CD4-positive, CD25-positive, alpha-beta regulatory T cell (primary cell): ENCODE results near the gene ZNF691. TPM values are rescaled to one million over a fixed set of nuclear protein-coding genes. Genes with fewer than 3 reads are reported as not detected.
"Not testable (repeated sequence)": the region's sequence is repeated elsewhere in the genome, so short reads cannot be mapped to it uniquely, and the experiment has no call there.

Experiments
- ATAC-seq, 2 donors: fragments of 150-1000 bp; cut with Tn5 transposase; one replicate each; pipeline ENCODE4 v1.10.0; 2021; ENCODE audit warnings: low read depth in 2 of 2, moderate number of reproducible peaks in 2 of 2, moderate library complexity in 1 of 2
- DNase-seq, 3 donors: peaks; one replicate each; pipeline versions ENCODE4 v3.0.0 to v3.0.0-alpha.2; 2012 to 2022; ENCODE audit warnings: mixed read lengths in 1 of 3
- H3K27ac ChIP-seq: one replicate; pipeline ENCODE4 v1.7.0; 2013; ENCODE audit warnings: mild to moderate bottlenecking, low read length; ENCODE audit not compliant: insufficient read depth, poor library complexity, severe bottlenecking
- H3K27me3 ChIP-seq: one replicate; pipeline ENCODE4 v1.7.0; 2013; ENCODE audit warnings: low read length; ENCODE audit not compliant: control insufficient read depth, insufficient read depth
- H3K36me3 ChIP-seq: one replicate; pipeline ENCODE4 v1.7.0; 2013; ENCODE audit warnings: mild to moderate bottlenecking, low read length, moderate library complexity; ENCODE audit not compliant: control insufficient read depth, insufficient read depth
- H3K4me1 ChIP-seq: 2 replicates; pipeline ENCODE4 v1.7.0; 2013; ENCODE audit warnings: mild to moderate bottlenecking, low read length; ENCODE audit not compliant: insufficient read depth, control insufficient read depth, poor library complexity, severe bottlenecking
- H3K4me3 ChIP-seq: one replicate; pipeline ENCODE4 v1.7.0; 2013; ENCODE audit warnings: low read depth, mild to moderate bottlenecking, low read length, moderate library complexity
- H3K9me3 ChIP-seq, 2 experiments: 1 replicate in 1 of 2; 2 replicates in 1 of 2; pipeline ENCODE4 v1.7.0; 2013; ENCODE audit warnings: low read length in 2 of 2, mild to moderate bottlenecking in 1 of 2, moderate library complexity in 1 of 2; ENCODE audit not compliant: control insufficient read depth in 2 of 2
- H3K27ac Mint-ChIP-seq, 3 donors: one replicate each; pipeline ENCODE4 v1.8.0; 2020 to 2022; ENCODE audit warnings: mild to moderate bottlenecking in 3 of 3, mixed read lengths in 3 of 3, moderate library complexity in 2 of 3
- H3K27me3 Mint-ChIP-seq: one replicate; pipeline ENCODE4 v1.8.0; 2022; ENCODE audit warnings: mild to moderate bottlenecking, mixed read lengths
- H3K36me3 Mint-ChIP-seq: one replicate; pipeline ENCODE4 v1.8.0; 2020; ENCODE audit warnings: mixed read lengths
- H3K4me1 Mint-ChIP-seq, 4 donors: one replicate each; pipeline ENCODE4 v1.8.0; 2020 to 2022; ENCODE audit warnings: mixed read lengths in 4 of 4, mild to moderate bottlenecking in 1 of 4
- H3K4me3 Mint-ChIP-seq, 4 donors: one replicate each; pipeline ENCODE4 v1.8.0; 2020 to 2022; ENCODE audit warnings: mild to moderate bottlenecking in 4 of 4, mixed read lengths in 4 of 4, moderate library complexity in 3 of 4
- H3K9me3 Mint-ChIP-seq, 7 donors: one replicate each; pipeline ENCODE4 v1.8.0; 2020 to 2022; ENCODE audit warnings: mixed read lengths in 7 of 7, mild to moderate bottlenecking in 3 of 7, moderate library complexity in 2 of 7
- polyA plus RNA-seq, 4 donors: library from polyadenylated mRNA; unstranded; fragments of 300-500 nt; fragmentation: Illumina TruSeq; gene quantifications; one replicate each; pipeline ENCODE4 v1.2.3, GENCODE V29; 2021
- total RNA-seq: library from RNA; stranded (reverse); gene quantifications from one replicate; pipeline ENCODE4 v1.2.3, GENCODE V29; 2022

The ZNF691 gene
- total and polyA plus RNA-seq, 5 donors from 2014 or later, result 5.3 to 13.7 (median 9.5) TPM

GRCh38 chr1:42814815-42815214 is 31.6 kb upstream of the ZNF691 start:
- H3K4me3 Mint-ChIP-seq, result peak overlapping the region in 3 of 4 donors; percentile 32 to 66 (median 57)
- peaks cover 12% of the 10 kb centered on the region for H3K36me3 Mint-ChIP-seq
- not testable (repeated sequence) for DNase-seq, ATAC-seq, H3K27me3 Mint-ChIP-seq, H3K27ac Mint-ChIP-seq, H3K36me3 ChIP-seq, H3K4me3 ChIP-seq, H3K9me3 ChIP-seq, H3K27me3 ChIP-seq, H3K9me3 Mint-ChIP-seq, H3K27ac ChIP-seq
- peaks cover 19% of the 10 kb centered on the region for H3K4me1 ChIP-seq
- peaks cover 20 to 36% (median 27%) of the 10 kb centered on the region in 4 donors for H3K4me1 Mint-ChIP-seq

GRCh38 chr1:42815941-42816584 is 30.4 kb upstream of the ZNF691 start:
- H3K4me3 Mint-ChIP-seq, result peak overlapping the region; percentile 84 to 98 (median 88)
- DNase-seq (no peak), ATAC-seq (peak; percentile 5 to 7)
- peaks cover 24 to 39% (median 30%) of the 10 kb centered on the region in 4 donors for H3K4me1 Mint-ChIP-seq
- H3K27me3 Mint-ChIP-seq, result no peaks in the 10 kb centered on the region
- H3K27me3 ChIP-seq, result no peaks in the 10 kb centered on the region
- peak overlapping the region; percentile 86 for H3K27ac ChIP-seq
- H3K4me1 ChIP-seq, result peaks cover 19% of the 10 kb centered on the region
- H3K27ac Mint-ChIP-seq, result peak overlapping the region; percentile 78 to 88 (median 85)
- no peaks in the 10 kb centered on the region for H3K9me3 ChIP-seq
- peaks cover 3% of the 10 kb centered on the region for H3K36me3 ChIP-seq
- peaks cover 0 to 2% (median 0%) of the 10 kb centered on the region in 7 donors for H3K9me3 Mint-ChIP-seq
- peaks cover 11% of the 10 kb centered on the region for H3K36me3 Mint-ChIP-seq
- H3K4me3 ChIP-seq, result peak overlapping the region; percentile 85

GRCh38 chr1:42816585-42817439 is 29.6 kb upstream of the ZNF691 start, which contains the start of the genes ERMAP and SVBP:
Gene ERMAP, plus strand, starts transcription at chr1:42817122. Its CDS starts 13,327 bp downstream, at chr1:42830449.
Gene SVBP, minus strand, starts transcription at chr1:42817397. Its CDS starts 853 bp downstream, at chr1:42816544.
- peaks cover 7% of the 10 kb centered on the region for H3K36me3 Mint-ChIP-seq

GRCh38 chr1:42817440-42817767 is 29.0 kb upstream of the ZNF691 start:
- peaks cover 19% of the 10 kb centered on the region for H3K4me1 ChIP-seq
- H3K27ac ChIP-seq, result peak overlapping the region; percentile 86
- peak overlapping the region; percentile 93 for H3K4me3 ChIP-seq
- H3K4me1 Mint-ChIP-seq, result peaks cover 16 to 34% (median 27%) of the 10 kb centered on the region in 4 donors
- H3K9me3 Mint-ChIP-seq, result peaks cover 0 to 2% (median 0%) of the 10 kb centered on the region in 7 donors
- no peak for ATAC-seq
- no peak for DNase-seq
- H3K9me3 ChIP-seq, result no peaks in the 10 kb centered on the region
- H3K4me3 Mint-ChIP-seq, result peak overlapping the region; percentile 81 to 92 (median 83)
- no peaks in the 10 kb centered on the region for H3K27me3 ChIP-seq
- H3K27ac Mint-ChIP-seq, result peak overlapping the region in 1 of 3 donors; percentile 44
- H3K36me3 ChIP-seq, result no peaks in the 10 kb centered on the region
- no peaks in the 10 kb centered on the region for H3K27me3 Mint-ChIP-seq
- H3K36me3 Mint-ChIP-seq, result peaks cover 7% of the 10 kb centered on the region

More at GRCh38 chr1:42816585-42817439, 29.6 kb upstream of the ZNF691 start, which contains the start of the genes ERMAP and SVBP:
- Histone ChIP-seq H3K27ac (peak within 1 kb of the TSS; percentile 86), H3K36me3 (no peaks in the 10 kb centered on the region), H3K4me1 (peaks cover 19% of the 10 kb centered on the region), H3K4me3 (peak within 1 kb of the TSS; percentile 93), H3K27me3 (no peaks in the 10 kb centered on the region), H3K9me3 (no peaks in the 10 kb centered on the region)
- H3K27ac Mint-ChIP-seq, result peak within 1 kb of the TSS; percentile 78 to 88 (median 85)
- H3K4me3 Mint-ChIP-seq, result peak within 1 kb of the TSS; percentile 84 to 98 (median 88)
- no peaks in the 10 kb centered on the region for H3K27me3 Mint-ChIP-seq
- H3K9me3 Mint-ChIP-seq, result peaks cover 0 to 2% (median 0%) of the 10 kb centered on the region in 7 donors
- DNase-seq, result peak; percentile 89 to 93 (median 90)
- peaks cover 19 to 34% (median 28%) of the 10 kb centered on the region in 4 donors for H3K4me1 Mint-ChIP-seq
- peak; percentile 83 to 84 for ATAC-seq

GRCh38 chr1:42817976-42818375 is 28.4 kb upstream of the ZNF691 start:
- Mint-ChIP-seq H3K36me3 (peaks cover 12% of the 10 kb centered on the region), H3K4me3 (peak overlapping the region; percentile 81 to 92 (median 83)), H3K27ac (peak overlapping the region in 1 of 3 donors; percentile 44), H3K27me3 (no peaks in the 10 kb centered on the region), H3K9me3 (peaks cover 0 to 2% (median 0%) of the 10 kb centered on the region in 7 donors), H3K4me1 (peaks cover 16 to 34% (median 29%) of the 10 kb centered on the region in 4 donors)
- ATAC-seq (no peak), DNase-seq (no peak)
- H3K4me1 ChIP-seq, result peaks cover 19% of the 10 kb centered on the region
- no peaks in the 10 kb centered on the region for H3K9me3 ChIP-seq
- no peaks in the 10 kb centered on the region for H3K36me3 ChIP-seq
- H3K27me3 ChIP-seq, result no peaks in the 10 kb centered on the region
- peak overlapping the region; percentile 93 for H3K4me3 ChIP-seq
- no peak overlapping the region for H3K27ac ChIP-seq

- Mint-ChIP-seq H3K9me3 (peaks cover 0 to 2% (median 0%) of the 10 kb centered on the region in 7 donors), H3K27ac (peak overlapping the region in 1 of 3 donors; percentile 9), H3K27me3 (no peaks in the 10 kb centered on the region), H3K36me3 (peaks cover 13% of the 10 kb centered on the region), H3K4me3 (peak overlapping the region in 1 of 4 donors; percentile 44), H3K4me1 (peaks cover 16 to 30% (median 24%) of the 10 kb centered on the region in 4 donors)
- no peaks in the 10 kb centered on the region for H3K27me3 ChIP-seq
- ATAC-seq (no peak), DNase-seq (no peak)
- H3K27ac ChIP-seq, result no peak overlapping the region
- H3K4me1 ChIP-seq, result peaks cover 16% of the 10 kb centered on the region
- no peak overlapping the region for H3K4me3 ChIP-seq
- H3K9me3 ChIP-seq, result no peaks in the 10 kb centered on the region
- no peaks in the 10 kb centered on the region for H3K36me3 ChIP-seq
These were observed 25.6 kb upstream of the ZNF691 start for GRCh38 chr1:42820813-42821212.

- Mint-ChIP-seq H3K4me3 (no peak overlapping the region), H3K9me3 (peaks cover 0 to 2% (median 0%) of the 10 kb centered on the region in 7 donors), H3K27me3 (no peaks in the 10 kb centered on the region), H3K27ac (no peak overlapping the region), H3K4me1 (peaks cover 9 to 22% (median 17%) of the 10 kb centered on the region in 4 donors), H3K36me3 (peaks cover 9% of the 10 kb centered on the region)
- H3K4me3 ChIP-seq, result no peak overlapping the region
- ATAC-seq, result no peak
- H3K4me1 ChIP-seq, result peaks cover 7% of the 10 kb centered on the region
- no peak for DNase-seq
- no peak overlapping the region for H3K27ac ChIP-seq
- H3K27me3 ChIP-seq, result no peaks in the 10 kb centered on the region
- H3K36me3 ChIP-seq, result no peaks in the 10 kb centered on the region
- H3K9me3 ChIP-seq, result no peaks in the 10 kb centered on the region
These were observed 24.7 kb upstream of the ZNF691 start for GRCh38 chr1:42821690-42822089.
